ENCODE measurements around the gene GALNT18. TPM values are rescaled to one million over a fixed set of nuclear protein-coding genes. Genes with fewer than 3 reads are reported as not detected.

Gene GALNT18
- total RNA-seq, 1 experiment from 2014 or later: 9.2 TPM

DNA sequence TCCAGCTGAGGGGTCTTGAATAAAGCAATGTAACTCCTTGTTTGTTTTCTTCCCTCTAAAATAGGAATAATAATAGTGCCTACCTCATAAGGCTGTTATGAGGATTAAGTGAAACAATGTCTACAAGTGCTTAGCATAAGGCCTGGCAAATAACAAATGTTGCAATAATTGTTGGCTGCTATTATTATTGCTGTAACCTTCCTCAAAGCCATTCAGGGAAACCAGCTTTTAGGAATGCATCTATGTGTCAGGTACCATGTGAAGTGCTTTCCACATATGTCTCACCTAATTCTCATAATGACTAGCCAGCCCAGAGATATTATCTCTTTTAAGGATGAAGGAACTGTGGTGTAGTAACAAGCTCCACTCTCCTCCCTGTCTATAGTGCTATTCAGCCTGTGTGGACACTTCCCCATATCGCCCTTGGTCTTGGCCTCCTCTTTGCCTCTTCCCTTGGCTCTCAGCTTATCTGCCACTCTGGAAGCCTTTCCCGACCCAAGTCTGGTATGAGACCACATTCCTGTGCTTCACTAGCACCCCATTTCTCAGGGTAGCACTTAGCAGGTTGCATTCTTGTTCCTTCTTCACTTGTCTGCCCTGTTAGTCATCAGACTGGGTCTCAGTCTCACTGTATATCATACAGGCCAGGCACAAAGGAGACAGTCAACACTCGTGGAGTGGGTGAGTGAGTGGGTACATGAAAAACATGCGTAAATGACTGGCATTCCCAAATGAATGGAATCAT, 292.6 kb downstream of the GALNT18 start:
- H3K4me3 Mint-ChIP-seq (ENCODE audit: low read depth, unreplicated experiment): no peak overlapping the region
- H3K9me3 Mint-ChIP-seq (ENCODE audit: low read depth, unreplicated experiment): no peaks in the 10 kb centered on the region
- CTCF ChIA-PET: no interaction called here
- no peaks in the 10 kb centered on the region for H3K27me3 Mint-ChIP-seq (ENCODE audit: unreplicated experiment)
- H3K27ac Mint-ChIP-seq (ENCODE audit: unreplicated experiment): no peak overlapping the region
- TF ChIP-seq, protein P1, sequence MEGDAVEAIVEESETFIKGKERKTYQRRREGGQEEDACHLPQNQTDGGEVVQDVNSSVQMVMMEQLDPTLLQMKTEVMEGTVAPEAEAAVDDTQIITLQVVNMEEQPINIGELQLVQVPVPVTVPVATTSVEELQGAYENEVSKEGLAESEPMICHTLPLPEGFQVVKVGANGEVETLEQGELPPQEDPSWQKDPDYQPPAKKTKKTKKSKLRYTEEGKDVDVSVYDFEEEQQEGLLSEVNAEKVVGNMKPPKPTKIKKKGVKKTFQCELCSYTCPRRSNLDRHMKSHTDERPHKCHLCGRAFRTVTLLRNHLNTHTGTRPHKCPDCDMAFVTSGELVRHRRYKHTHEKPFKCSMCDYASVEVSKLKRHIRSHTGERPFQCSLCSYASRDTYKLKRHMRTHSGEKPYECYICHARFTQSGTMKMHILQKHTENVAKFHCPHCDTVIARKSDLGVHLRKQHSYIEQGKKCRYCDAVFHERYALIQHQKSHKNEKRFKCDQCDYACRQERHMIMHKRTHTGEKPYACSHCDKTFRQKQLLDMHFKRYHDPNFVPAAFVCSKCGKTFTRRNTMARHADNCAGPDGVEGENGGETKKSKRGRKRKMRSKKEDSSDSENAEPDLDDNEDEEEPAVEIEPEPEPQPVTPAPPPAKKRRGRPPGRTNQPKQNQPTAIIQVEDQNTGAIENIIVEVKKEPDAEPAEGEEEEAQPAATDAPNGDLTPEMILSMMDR (IDR thresholded peaks at IDR 0.05; ENCODE audit: unreplicated experiment): no peak
- intact Hi-C loops (cut with micrococcal nuclease; ENCODE audit: unreplicated experiment): no loop called here
- DNase-seq: no peak
- BruUV-seq (replicated peaks): no TSS peak
- H3K4me1 Mint-ChIP-seq (ENCODE audit: low read depth, unreplicated experiment): no peaks in the 10 kb centered on the region
- H3K36me3 Mint-ChIP-seq (ENCODE audit: insufficient read depth, unreplicated experiment): no peaks in the 10 kb centered on the region

- Mint-ChIP-seq H3K4me1 (ENCODE audit: low read depth, unreplicated experiment) (no peaks in the 10 kb centered on the region), H3K9me3 (ENCODE audit: low read depth, unreplicated experiment) (no peaks in the 10 kb centered on the region), H3K4me3 (ENCODE audit: low read depth, unreplicated experiment) (no peak overlapping the region), H3K36me3 (ENCODE audit: insufficient read depth, unreplicated experiment) (no peaks in the 10 kb centered on the region), H3K27ac (ENCODE audit: unreplicated experiment) (no peak overlapping the region), H3K27me3 (ENCODE audit: unreplicated experiment) (no peaks in the 10 kb centered on the region)
- BruUV-seq (replicated peaks): no TSS peak
- TF ChIP-seq, protein P1 (IDR thresholded peaks at IDR 0.05; ENCODE audit: unreplicated experiment): no peak
- CTCF ChIA-PET: no interaction called here
- DNase-seq: no peak
- intact Hi-C loops (cut with micrococcal nuclease; ENCODE audit: unreplicated experiment): no loop called here
Measured at GRCh38 chr11:11324090-11324489, 297.7 kb downstream of the GALNT18 start.

- no peaks in the 10 kb centered on the region for H3K4me1 Mint-ChIP-seq (ENCODE audit: low read depth, unreplicated experiment)
- CTCF ChIA-PET: no interaction called here
- H3K36me3 Mint-ChIP-seq (ENCODE audit: insufficient read depth, unreplicated experiment): no peaks in the 10 kb centered on the region
- TF ChIP-seq, protein P1 (IDR thresholded peaks at IDR 0.05; ENCODE audit: unreplicated experiment): no peak
- no peak overlapping the region for H3K4me3 Mint-ChIP-seq (ENCODE audit: low read depth, unreplicated experiment)
- no peaks in the 10 kb centered on the region for H3K9me3 Mint-ChIP-seq (ENCODE audit: low read depth, unreplicated experiment)
- no peak for DNase-seq
- no peak overlapping the region for H3K27ac Mint-ChIP-seq (ENCODE audit: unreplicated experiment)
- intact Hi-C loops (cut with micrococcal nuclease; ENCODE audit: unreplicated experiment): no loop called here
- no TSS peak for BruUV-seq (replicated peaks)
- no peaks in the 10 kb centered on the region for H3K27me3 Mint-ChIP-seq (ENCODE audit: unreplicated experiment)
Measured at GRCh38 chr11:11322101-11322500, 299.7 kb downstream of the GALNT18 start.

- no TSS peak for BruUV-seq (replicated peaks)
- H3K9me3 Mint-ChIP-seq (ENCODE audit: low read depth, unreplicated experiment): no peaks in the 10 kb centered on the region
- no peaks in the 10 kb centered on the region for H3K4me1 Mint-ChIP-seq (ENCODE audit: low read depth, unreplicated experiment)
- TF ChIP-seq, protein P1 (IDR thresholded peaks at IDR 0.05; ENCODE audit: unreplicated experiment): no peak
- intact Hi-C loops (cut with micrococcal nuclease; ENCODE audit: unreplicated experiment): no loop called here
- no peak for DNase-seq
- no peak overlapping the region for H3K4me3 Mint-ChIP-seq (ENCODE audit: low read depth, unreplicated experiment)
- no peaks in the 10 kb centered on the region for H3K36me3 Mint-ChIP-seq (ENCODE audit: insufficient read depth, unreplicated experiment)
- no peaks in the 10 kb centered on the region for H3K27me3 Mint-ChIP-seq (ENCODE audit: unreplicated experiment)
- H3K27ac Mint-ChIP-seq (ENCODE audit: unreplicated experiment): no peak overlapping the region
- CTCF ChIA-PET: interaction anchor here (1.0 kb wide), 1 partner anchor 10 kb away, joined by 3 read pairs; no protein-coding TSS in a partner anchor
Measured at GRCh38 chr11:11320825-11321224, 301.0 kb downstream of the GALNT18 start.

Measured in Calu3 (cell line).